GM23338 (cell line): ENCODE results near the gene BTBD19. TPM values are rescaled to one million over a fixed set of nuclear protein-coding genes. Genes with fewer than 3 reads are reported as not detected.

Source experiments
- ATAC-seq: fragments of 200-7000 bp; cut with Tn5 transposase; 3 replicates; pipeline ENCODE4 v1.9.1; 2020
- DNase-seq: peaks from one replicate; pipeline ENCODE4 v3.0.0-alpha.2; 2015; ENCODE audit warnings: low spot score
- H2AFZ ChIP-seq: fragments of 200-600 bp; sonication (generic); 2 replicates; pipeline ENCODE4 v1.8.0; 2016; ENCODE audit warnings: antibody characterized with exemption, mild to moderate bottlenecking, moderate library complexity
- H3F3A ChIP-seq: fragments of 200-600 bp; sonication (generic); replicated peaks from 2 replicates; pipeline ENCODE4 v1.8.0; 2017; ENCODE audit warnings: antibody characterized with exemption, mixed run types, low read depth
- H3K27ac ChIP-seq: fragments of 200-600 bp; sonication (generic); 2 replicates; pipeline ENCODE4 v1.6.1; 2016; ENCODE audit warnings: low read depth
- H3K27me3 ChIP-seq: fragments of 200-600 bp; sonication (generic); 2 replicates; pipeline ENCODE4 v1.8.0; 2016; ENCODE audit warnings: mild to moderate bottlenecking, mixed run types, moderate library complexity; ENCODE audit not compliant: insufficient read depth
- H3K36me3 ChIP-seq: fragments of 200-600 bp; sonication (generic); 2 replicates; pipeline ENCODE4 v1.8.0; 2016; ENCODE audit warnings: mild to moderate bottlenecking; ENCODE audit not compliant: insufficient read depth
- H3K4me1 ChIP-seq: fragments of 200-600 bp; sonication (generic); 2 replicates; pipeline ENCODE4 v1.8.0; 2016; ENCODE audit warnings: mild to moderate bottlenecking, moderate library complexity; ENCODE audit not compliant: insufficient read depth
- H3K4me2 ChIP-seq: fragments of 200-600 bp; sonication (generic); 2 replicates; pipeline ENCODE4 v1.7.1; 2017; ENCODE audit warnings: mixed run types
- H3K4me3 ChIP-seq: fragments of 200-600 bp; sonication (generic); 2 replicates; pipeline ENCODE4 v1.6.1; 2016; ENCODE audit warnings: mixed run types
- H3K79me2 ChIP-seq: fragments of 200-600 bp; sonication (generic); replicated peaks from 2 replicates; pipeline ENCODE4 v1.8.0; 2017; ENCODE audit warnings: mild to moderate bottlenecking; ENCODE audit not compliant: insufficient read depth
- H3K9me2 ChIP-seq: fragments of 200-600 bp; sonication (generic); 2 replicates; pipeline ENCODE4 v1.8.0; 2017; ENCODE audit not compliant: insufficient read depth
- H4K20me1 ChIP-seq: fragments of 200-600 bp; sonication (generic); replicated peaks from 2 replicates; pipeline ENCODE4 v1.8.0; 2017; ENCODE audit warnings: mild to moderate bottlenecking; ENCODE audit not compliant: insufficient read depth
- H3K27ac Mint-ChIP-seq: 2 replicates; pipeline ENCODE4 v1.8.0; 2020; ENCODE audit warnings: inconsistent platforms, mild to moderate bottlenecking, moderate library complexity, mixed read lengths
- H3K27me3 Mint-ChIP-seq: 3 replicates; pipeline ENCODE4 v1.8.0; 2022; ENCODE audit warnings: low read depth, mild to moderate bottlenecking, moderate library complexity, mixed read lengths, inconsistent platforms; ENCODE audit not compliant: insufficient read depth, poor library complexity
- H3K36me3 Mint-ChIP-seq: 3 replicates; pipeline ENCODE4 v1.8.0; 2021; ENCODE audit warnings: low read depth, mild to moderate bottlenecking, inconsistent platforms, moderate library complexity, mixed read lengths
- H3K4me1 Mint-ChIP-seq: 3 replicates; pipeline ENCODE4 v1.8.0; 2020; ENCODE audit warnings: mild to moderate bottlenecking, inconsistent platforms, mixed read lengths
- H3K4me3 Mint-ChIP-seq: 3 replicates; pipeline ENCODE4 v1.8.0; 2021; ENCODE audit warnings: moderate library complexity, mild to moderate bottlenecking, inconsistent platforms, mixed read lengths
- H3K9me3 Mint-ChIP-seq: 3 replicates; pipeline ENCODE4 v1.8.0; 2020; ENCODE audit warnings: moderate library complexity, mild to moderate bottlenecking, inconsistent platforms, mixed read lengths
- CREB1 ChIP-seq: fragments of 250-450 bp; sonication (Bioruptor Pico); IDR thresholded peaks from 2 replicates; pipeline ENCODE4 v1.5.0; 2020; ENCODE audit warnings: low read depth, mild to moderate bottlenecking, moderate library complexity
- EZH2 ChIP-seq: fragments of 200-600 bp; sonication (generic); IDR thresholded peaks from one replicate; pipeline ENCODE4 v1.8.0; 2017; ENCODE audit warnings: antibody characterized with exemption, mild to moderate bottlenecking, low read depth; ENCODE audit not compliant: unreplicated experiment
- EZH2phosphoT487 ChIP-seq: fragments of 200-600 bp; sonication (generic); IDR thresholded peaks from one replicate; pipeline ENCODE4 v1.8.1; 2018; ENCODE audit warnings: antibody characterized with exemption; ENCODE audit not compliant: unreplicated experiment
- JUNB ChIP-seq: IDR thresholded peaks from one replicate; pipeline ENCODE4 v1.6.1; 2016; ENCODE audit warnings: antibody characterized with exemption; ENCODE audit not compliant: unreplicated experiment
- NANOG ChIP-seq: IDR thresholded peaks from 2 replicates; pipeline ENCODE4 v1.6.1; 2016; ENCODE audit warnings: antibody characterized with exemption, borderline replicate concordance
- REST ChIP-seq: IDR thresholded peaks from one replicate; pipeline ENCODE4 v1.6.1; 2018; ENCODE audit warnings: antibody characterized with exemption; ENCODE audit not compliant: unreplicated experiment
- STAT1 ChIP-seq: IDR thresholded peaks from one replicate; pipeline ENCODE4 v1.6.1; 2016; ENCODE audit warnings: antibody characterized with exemption; ENCODE audit not compliant: unreplicated experiment
- ZNF114 ChIP-seq: fragments of 250-450 bp; sonication (Bioruptor Pico); IDR thresholded peaks from 2 replicates; pipeline ENCODE4 v1.5.0; 2020; ENCODE audit warnings: mild to moderate bottlenecking, moderate library complexity
- ZNF331 ChIP-seq: fragments of 250-450 bp; sonication (Bioruptor Pico); IDR thresholded peaks from 2 replicates; pipeline ENCODE4 v1.5.0; 2020; ENCODE audit warnings: low read depth, mild to moderate bottlenecking, moderate library complexity
- polyA plus RNA-seq: library from polyadenylated mRNA; unstranded; fragments of >200 nt; fragmentation: Nextera tagmentation; extraction: Ambion mirVana; gene quantifications from 2 replicates; pipeline ENCODE4 v1.2.1, GENCODE V29; 2016
- total RNA-seq: library from RNA; depleted of rRNA; stranded (reverse); fragments of >200 nt; shearing (Covaris generic); gene quantifications from 2 replicates; pipeline ENCODE4 v1.2.3, GENCODE V29; 2014
- TF ChIP-seq, protein P1 (sequence below): fragments of 250-450 bp; sonication (Bioruptor Pico); IDR thresholded peaks from 2 replicates; pipeline ENCODE4 v1.5.0; 2020; ENCODE audit warnings: mild to moderate bottlenecking, moderate library complexity
- TF ChIP-seq, protein P2 (sequence below), 2 experiments: fragments of 200-600 bp in 1 of 2; sonication (generic) in 1 of 2; conservative IDR thresholded peaks; 2 replicates each; pipeline versions ENCODE4 v1.5.1 to v1.6.1; 2016 to 2017; ENCODE audit warnings: antibody characterized with exemption in 2 of 2, low read depth in 2 of 2, mild to moderate bottlenecking in 2 of 2, moderate library complexity in 1 of 2
- TF ChIP-seq, protein P3 (sequence below): IDR thresholded peaks from 2 replicates; pipeline ENCODE4 v1.6.1; 2016; ENCODE audit warnings: antibody characterized with exemption

Gene BTBD19
- total and polyA plus RNA-seq, 2 experiments from 2014 or later: 0.37 to 0.66 TPM

- no peak for TF ChIP-seq JUNB
- no peak for TF ChIP-seq ZNF331
Observed at GRCh38 chr1:44855742-44856141, 47.4 kb downstream of the BTBD19 start (continued).

DNA sequence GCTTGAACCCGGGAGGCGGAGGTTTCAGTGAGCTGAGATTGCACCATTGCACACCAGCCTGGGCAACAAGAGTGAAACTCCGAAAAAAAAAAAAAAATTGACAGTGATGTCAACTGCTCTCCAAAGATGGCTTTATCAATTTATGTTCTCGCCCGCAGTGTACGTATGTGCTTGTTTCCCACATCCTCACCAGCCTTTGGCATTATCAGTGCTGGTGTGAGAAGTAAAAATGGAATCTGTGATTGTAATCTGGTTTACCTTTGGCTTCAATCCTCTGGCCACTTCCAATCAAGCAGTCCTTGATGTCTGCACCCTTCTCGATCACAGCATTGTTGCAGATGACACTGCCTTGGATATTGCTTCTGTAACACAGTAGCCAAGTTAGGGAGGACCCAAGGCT lies 49.1 kb downstream of the BTBD19 start:
- Mint-ChIP-seq H3K36me3 (peaks cover 3% of the 10 kb centered on the region), H3K4me1 (peaks cover 4% of the 10 kb centered on the region; the same call in 2 of the 3 replicates), H3K27me3 (no peaks in the 10 kb centered on the region), H3K27ac (no peak overlapping the region), H3K4me3 (no peak overlapping the region), H3K9me3 (no peaks in the 10 kb centered on the region)
- TF ChIP-seq, protein P1, sequence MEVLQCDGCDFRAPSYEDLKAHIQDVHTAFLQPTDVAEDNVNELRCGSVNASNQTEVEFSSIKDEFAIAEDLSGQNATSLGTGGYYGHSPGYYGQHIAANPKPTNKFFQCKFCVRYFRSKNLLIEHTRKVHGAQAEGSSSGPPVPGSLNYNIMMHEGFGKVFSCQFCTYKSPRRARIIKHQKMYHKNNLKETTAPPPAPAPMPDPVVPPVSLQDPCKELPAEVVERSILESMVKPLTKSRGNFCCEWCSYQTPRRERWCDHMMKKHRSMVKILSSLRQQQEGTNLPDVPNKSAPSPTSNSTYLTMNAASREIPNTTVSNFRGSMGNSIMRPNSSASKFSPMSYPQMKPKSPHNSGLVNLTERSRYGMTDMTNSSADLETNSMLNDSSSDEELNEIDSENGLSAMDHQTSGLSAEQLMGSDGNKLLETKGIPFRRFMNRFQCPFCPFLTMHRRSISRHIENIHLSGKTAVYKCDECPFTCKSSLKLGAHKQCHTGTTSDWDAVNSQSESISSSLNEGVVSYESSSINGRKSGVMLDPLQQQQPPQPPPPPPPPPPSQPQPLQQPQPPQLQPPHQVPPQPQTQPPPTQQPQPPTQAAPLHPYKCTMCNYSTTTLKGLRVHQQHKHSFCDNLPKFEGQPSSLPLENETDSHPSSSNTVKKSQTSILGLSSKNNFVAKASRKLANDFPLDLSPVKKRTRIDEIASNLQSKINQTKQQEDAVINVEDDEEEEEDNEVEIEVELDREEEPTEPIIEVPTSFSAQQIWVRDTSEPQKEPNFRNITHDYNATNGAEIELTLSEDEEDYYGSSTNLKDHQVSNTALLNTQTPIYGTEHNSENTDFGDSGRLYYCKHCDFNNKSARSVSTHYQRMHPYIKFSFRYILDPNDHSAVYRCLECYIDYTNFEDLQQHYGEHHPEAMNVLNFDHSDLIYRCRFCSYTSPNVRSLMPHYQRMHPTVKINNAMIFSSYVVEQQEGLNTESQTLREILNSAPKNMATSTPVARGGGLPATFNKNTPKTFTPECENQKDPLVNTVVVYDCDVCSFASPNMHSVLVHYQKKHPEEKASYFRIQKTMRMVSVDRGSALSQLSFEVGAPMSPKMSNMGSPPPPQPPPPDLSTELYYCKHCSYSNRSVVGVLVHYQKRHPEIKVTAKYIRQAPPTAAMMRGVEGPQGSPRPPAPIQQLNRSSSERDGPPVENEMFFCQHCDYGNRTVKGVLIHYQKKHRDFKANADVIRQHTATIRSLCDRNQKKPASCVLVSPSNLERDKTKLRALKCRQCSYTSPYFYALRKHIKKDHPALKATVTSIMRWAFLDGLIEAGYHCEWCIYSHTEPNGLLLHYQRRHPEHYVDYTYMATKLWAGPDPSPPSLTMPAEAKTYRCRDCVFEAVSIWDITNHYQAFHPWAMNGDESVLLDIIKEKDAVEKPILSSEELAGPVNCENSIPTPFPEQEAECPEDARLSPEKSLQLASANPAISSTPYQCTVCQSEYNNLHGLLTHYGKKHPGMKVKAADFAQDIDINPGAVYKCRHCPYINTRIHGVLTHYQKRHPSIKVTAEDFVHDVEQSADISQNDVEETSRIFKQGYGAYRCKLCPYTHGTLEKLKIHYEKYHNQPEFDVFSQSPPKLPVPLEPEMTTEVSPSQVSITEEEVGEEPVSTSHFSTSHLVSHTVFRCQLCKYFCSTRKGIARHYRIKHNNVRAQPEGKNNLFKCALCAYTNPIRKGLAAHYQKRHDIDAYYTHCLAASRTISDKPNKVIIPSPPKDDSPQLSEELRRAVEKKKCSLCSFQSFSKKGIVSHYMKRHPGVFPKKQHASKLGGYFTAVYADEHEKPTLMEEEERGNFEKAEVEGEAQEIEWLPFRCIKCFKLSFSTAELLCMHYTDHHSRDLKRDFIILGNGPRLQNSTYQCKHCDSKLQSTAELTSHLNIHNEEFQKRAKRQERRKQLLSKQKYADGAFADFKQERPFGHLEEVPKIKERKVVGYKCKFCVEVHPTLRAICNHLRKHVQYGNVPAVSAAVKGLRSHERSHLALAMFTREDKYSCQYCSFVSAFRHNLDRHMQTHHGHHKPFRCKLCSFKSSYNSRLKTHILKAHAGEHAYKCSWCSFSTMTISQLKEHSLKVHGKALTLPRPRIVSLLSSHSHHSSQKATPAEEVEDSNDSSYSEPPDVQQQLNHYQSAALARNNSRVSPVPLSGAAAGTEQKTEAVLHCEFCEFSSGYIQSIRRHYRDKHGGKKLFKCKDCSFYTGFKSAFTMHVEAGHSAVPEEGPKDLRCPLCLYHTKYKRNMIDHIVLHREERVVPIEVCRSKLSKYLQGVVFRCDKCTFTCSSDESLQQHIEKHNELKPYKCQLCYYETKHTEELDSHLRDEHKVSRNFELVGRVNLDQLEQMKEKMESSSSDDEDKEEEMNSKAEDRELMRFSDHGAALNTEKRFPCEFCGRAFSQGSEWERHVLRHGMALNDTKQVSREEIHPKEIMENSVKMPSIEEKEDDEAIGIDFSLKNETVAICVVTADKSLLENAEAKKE (CRISPR knock-in tag): no peak
- no peak for TF ChIP-seq EZH2
- no peak for TF ChIP-seq NANOG
- no peak for TF ChIP-seq ZNF331
- no peak for TF ChIP-seq EZH2phosphoT487
- TF ChIP-seq STAT1: no peak
- TF ChIP-seq, protein P2, sequence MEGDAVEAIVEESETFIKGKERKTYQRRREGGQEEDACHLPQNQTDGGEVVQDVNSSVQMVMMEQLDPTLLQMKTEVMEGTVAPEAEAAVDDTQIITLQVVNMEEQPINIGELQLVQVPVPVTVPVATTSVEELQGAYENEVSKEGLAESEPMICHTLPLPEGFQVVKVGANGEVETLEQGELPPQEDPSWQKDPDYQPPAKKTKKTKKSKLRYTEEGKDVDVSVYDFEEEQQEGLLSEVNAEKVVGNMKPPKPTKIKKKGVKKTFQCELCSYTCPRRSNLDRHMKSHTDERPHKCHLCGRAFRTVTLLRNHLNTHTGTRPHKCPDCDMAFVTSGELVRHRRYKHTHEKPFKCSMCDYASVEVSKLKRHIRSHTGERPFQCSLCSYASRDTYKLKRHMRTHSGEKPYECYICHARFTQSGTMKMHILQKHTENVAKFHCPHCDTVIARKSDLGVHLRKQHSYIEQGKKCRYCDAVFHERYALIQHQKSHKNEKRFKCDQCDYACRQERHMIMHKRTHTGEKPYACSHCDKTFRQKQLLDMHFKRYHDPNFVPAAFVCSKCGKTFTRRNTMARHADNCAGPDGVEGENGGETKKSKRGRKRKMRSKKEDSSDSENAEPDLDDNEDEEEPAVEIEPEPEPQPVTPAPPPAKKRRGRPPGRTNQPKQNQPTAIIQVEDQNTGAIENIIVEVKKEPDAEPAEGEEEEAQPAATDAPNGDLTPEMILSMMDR (conservative IDR thresholded peaks at IDR 0.05; ENCODE audit: low read depth in 2 of 2): no peak
- no peak for TF ChIP-seq REST
- no peak for TF ChIP-seq CREB1 (CRISPR knock-in tag)
- TF ChIP-seq, protein P3, sequence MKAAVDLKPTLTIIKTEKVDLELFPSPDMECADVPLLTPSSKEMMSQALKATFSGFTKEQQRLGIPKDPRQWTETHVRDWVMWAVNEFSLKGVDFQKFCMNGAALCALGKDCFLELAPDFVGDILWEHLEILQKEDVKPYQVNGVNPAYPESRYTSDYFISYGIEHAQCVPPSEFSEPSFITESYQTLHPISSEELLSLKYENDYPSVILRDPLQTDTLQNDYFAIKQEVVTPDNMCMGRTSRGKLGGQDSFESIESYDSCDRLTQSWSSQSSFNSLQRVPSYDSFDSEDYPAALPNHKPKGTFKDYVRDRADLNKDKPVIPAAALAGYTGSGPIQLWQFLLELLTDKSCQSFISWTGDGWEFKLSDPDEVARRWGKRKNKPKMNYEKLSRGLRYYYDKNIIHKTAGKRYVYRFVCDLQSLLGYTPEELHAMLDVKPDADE: no peak
- no peak for TF ChIP-seq ZNF114 (CRISPR knock-in tag)
- TF ChIP-seq JUNB: no peak
- H4K20me1 ChIP-seq: no peaks in the 10 kb centered on the region
- H3F3A ChIP-seq: no peaks in the 10 kb centered on the region
- DNase-seq: no peak
- no peak overlapping the region for H3K27ac ChIP-seq
- no peaks in the 10 kb centered on the region for H3K36me3 ChIP-seq
- H3K9me2 ChIP-seq: no peaks in the 10 kb centered on the region
- no peaks in the 10 kb centered on the region for H3K27me3 ChIP-seq
- no peak overlapping the region for H3K4me3 ChIP-seq
- no peak overlapping the region for H2AFZ ChIP-seq
- H3K4me1 ChIP-seq: peaks cover 8% of the 10 kb centered on the region; the same call in 1 of the 2 replicates
- no peak for ATAC-seq
- H3K4me2 ChIP-seq: no peak overlapping the region
- no peaks in the 10 kb centered on the region for H3K79me2 ChIP-seq
